Measurements from ENCODE around the gene TMEM121B.

DNA sequence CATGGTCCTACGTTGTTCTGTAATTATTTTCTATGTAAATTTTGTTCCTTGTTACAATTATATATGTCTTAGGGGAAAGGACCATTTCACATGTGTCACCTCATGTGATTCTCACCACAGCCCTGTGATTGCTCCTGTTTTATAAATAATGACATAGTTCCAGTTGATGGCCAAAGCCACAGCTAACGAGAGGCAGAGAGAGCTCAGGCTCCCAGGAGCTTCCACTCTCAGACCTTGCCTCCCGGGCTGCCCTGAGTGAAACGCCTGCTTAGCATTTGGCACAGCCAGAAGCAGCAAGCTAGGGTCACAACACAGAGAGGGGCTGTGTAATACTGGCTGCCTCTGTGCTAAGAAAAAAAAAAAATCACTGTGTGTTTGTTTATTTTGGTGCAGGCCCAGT lies 5.9 kb downstream of the TMEM121B start:
- TF ChIP-seq POLR2A (IDR thresholded peaks at IDR 0.05) (no peak), EP300 (IDR thresholded peaks at IDR 0.05) (no peak), CTCF (IDR thresholded peaks at IDR 0.05) (no peak)

All from tibial nerve (tissue), 4 donors.